WI38 (cell line): Measurements from ENCODE around the gene MSANTD1.

Experiments
- H3K4me3 ChIP-seq: 2 replicates; pipeline ENCODE4 v1.5.1; 2011; ENCODE audit warnings: low read depth, mild to moderate bottlenecking, control low read depth, low read length
- CTCF ChIP-seq: IDR thresholded peaks from 2 replicates; pipeline ENCODE4 v1.5.1; 2012; ENCODE audit warnings: low read depth, mild to moderate bottlenecking, control low read depth, low read length

Gene MSANTD1

GRCh38 chr4:3223956-3224748 lies 24.8 kb upstream of the MSANTD1 start:
- TF ChIP-seq CTCF = no peak
- H3K4me3 ChIP-seq = no peak overlapping the region

DNA sequence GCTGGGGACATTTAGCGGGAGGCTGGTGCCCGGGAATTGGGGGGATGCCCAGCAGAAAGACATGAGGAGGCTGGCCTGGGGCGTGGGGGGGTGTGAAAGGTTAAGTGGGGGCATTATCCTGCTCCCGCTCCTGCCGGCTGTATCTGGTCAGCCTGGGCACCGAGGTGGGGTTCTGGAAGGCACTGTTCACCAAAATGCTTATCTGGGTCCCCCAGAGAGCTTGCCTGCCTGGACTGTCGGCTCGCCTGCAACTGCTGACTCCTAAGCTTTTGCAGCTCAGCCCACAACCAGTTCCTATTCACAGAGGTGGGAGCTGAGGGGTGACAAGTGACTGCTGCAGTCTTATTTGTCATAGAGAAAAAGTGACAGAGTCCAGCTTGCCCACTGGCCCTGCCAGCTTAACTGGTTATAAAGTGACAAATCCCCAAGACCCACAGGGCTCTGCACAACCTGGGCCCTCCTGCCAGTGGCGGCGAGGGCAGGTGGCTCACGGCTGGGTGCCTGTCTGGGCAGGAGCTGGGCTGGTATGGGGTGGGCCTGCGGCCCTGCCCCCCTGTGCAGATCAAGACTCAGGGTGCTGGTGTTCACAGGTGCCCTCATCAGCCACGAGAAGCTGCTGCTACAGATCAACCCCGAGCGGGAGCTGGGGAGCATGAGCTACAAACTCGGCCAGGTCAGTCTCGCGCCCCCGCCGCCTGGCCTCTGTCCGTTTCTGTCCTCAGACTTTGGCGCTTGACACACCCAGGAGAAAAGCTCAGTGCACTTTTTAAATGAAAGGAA lies 23.7 kb upstream of the MSANTD1 start:
- TF ChIP-seq CTCF = no peak
- no peak overlapping the region for H3K4me3 ChIP-seq

- no peak for TF ChIP-seq CTCF
- H3K4me3 ChIP-seq = no peak overlapping the region
These were observed 23.0 kb upstream of the MSANTD1 start for GRCh38 chr4:3225936-3226335.

GRCh38 chr4:3226467-3226866 lies 22.5 kb upstream of the MSANTD1 start:
- no peak for TF ChIP-seq CTCF
- no peak overlapping the region for H3K4me3 ChIP-seq

DNA sequence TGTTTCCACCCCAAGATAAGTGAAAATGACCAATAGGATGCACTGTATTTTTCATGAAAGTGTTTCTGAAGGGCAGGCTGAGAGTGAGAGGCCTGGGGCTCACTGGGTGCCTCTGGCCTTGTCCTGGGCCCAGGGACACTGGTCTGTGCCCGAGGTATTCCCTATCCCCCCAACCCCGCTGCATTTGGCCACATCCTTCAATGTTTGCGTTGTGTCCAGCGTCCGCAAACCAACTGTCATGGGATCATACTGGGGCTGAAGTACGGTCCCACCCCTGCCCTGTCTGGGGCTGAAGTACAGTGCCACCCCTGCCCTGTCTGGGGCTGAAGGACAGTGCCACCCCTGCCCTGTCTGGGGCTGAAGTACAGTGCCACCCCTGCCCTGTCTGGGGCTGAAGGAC lies 22.0 kb upstream of the MSANTD1 start:
- no peak overlapping the region for H3K4me3 ChIP-seq
- no peak for TF ChIP-seq CTCF

GRCh38 chr4:3227878-3228675 lies 20.9 kb upstream of the MSANTD1 start:
- no peak for TF ChIP-seq CTCF
- H3K4me3 ChIP-seq = no peak overlapping the region
